Spleen (tissue), 11 donors: ENCODE results near the gene ZNF438. TPM values are rescaled to one million over a fixed set of nuclear protein-coding genes. Genes with fewer than 3 reads are reported as not detected.

Experiments
- DNase-seq: peaks from one replicate; pipeline ENCODE4 v3.0.0-alpha.2; 2020
- H3K27ac ChIP-seq, 8 donors: fragments of 200-600 bp; sonication (generic) in 7 of 8; 1 replicate in 4 of 8; 2 replicates in 4 of 8; pipeline versions ENCODE4 v1.5.0 to v1.8.0; 2016 to 2021; ENCODE audit warnings: inconsistent platforms in 4 of 8, mild to moderate bottlenecking in 4 of 8, moderate library complexity in 1 of 8
- H3K27me3 ChIP-seq, 7 donors: fragments of 200-600 bp; sonication (generic) in 6 of 7; replicated peaks in 1 of 7; 1 replicate in 4 of 7; 2 replicates in 3 of 7; pipeline versions ENCODE4 v1.5.0 to v1.8.0; 2016 to 2021; ENCODE audit warnings: inconsistent platforms in 3 of 7, mild to moderate bottlenecking in 1 of 7
- H3K36me3 ChIP-seq, 6 donors: fragments of 200-600 bp; sonication (generic) in 5 of 6; 1 replicate in 4 of 6; 2 replicates in 2 of 6; pipeline versions ENCODE4 v1.5.0 to v1.8.0; 2016 to 2021; ENCODE audit warnings: inconsistent platforms in 2 of 6
- H3K4me1 ChIP-seq, 6 donors: fragments of 200-600 bp; sonication (generic) in 5 of 6; 1 replicate in 3 of 6; 2 replicates in 3 of 6; pipeline versions ENCODE4 v1.5.0 to v1.8.0; 2016 to 2021; ENCODE audit warnings: inconsistent platforms in 3 of 6
- H3K4me3 ChIP-seq, 8 donors: fragments of 200-600 bp; sonication (generic) in 7 of 8; 1 replicate in 4 of 8; 2 replicates in 4 of 8; pipeline versions ENCODE4 v1.5.0 to v1.8.0; 2016 to 2021; ENCODE audit warnings: inconsistent platforms in 4 of 8, mild to moderate bottlenecking in 4 of 8, moderate library complexity in 2 of 8
- H3K9me3 ChIP-seq, 8 donors: fragments of 200-600 bp; sonication (generic) in 7 of 8; 1 replicate in 4 of 8; 2 replicates in 4 of 8; pipeline versions ENCODE4 v1.5.0 to v1.8.0; 2016 to 2021; ENCODE audit warnings: inconsistent platforms in 4 of 8
- POLR2A ChIP-seq, 3 donors: fragments of 450-650 bp; IDR thresholded peaks; one replicate each; pipeline ENCODE4 v1.5.1; 2017; ENCODE audit warnings: antibody characterized with exemption in 3 of 3, mild to moderate bottlenecking in 1 of 3
- POLR2AphosphoS5 ChIP-seq, 3 donors: sonication (generic); formaldehyde crosslinking; IDR thresholded peaks; one replicate each; pipeline ENCODE4 v1.5.1; 2017; ENCODE audit warnings: antibody characterized with exemption in 3 of 3
- WGBS, 5 donors: extraction: QIAGEN DNeasy Blood & Tissue Kit in 3 of 5; methylation state at CpG; one replicate each; pipeline versions ENCODE4 v1.1.5 to v1.1.7; 2013 to 2018; 5-methylcytosine and 5-hydroxymethylcytosine counted together
- intact Hi-C: fragments of 100-400 bp; cut with DNase I; formaldehyde crosslinking; loops from one replicate; pipeline ENCODE4 v1.15.0; 2023; ENCODE audit warnings: low total_unique reads
- polyA plus RNA-seq, 3 donors: library from polyadenylated mRNA; stranded (reverse); fragments of 200-250 nt; gene quantifications; one replicate each; pipeline ENCODE4 v1.2.1, GENCODE V29; 2013
- total RNA-seq, 7 donors: library from RNA; depleted of rRNA in 3 of 7; stranded (reverse); fragments of >200 nt in 3 of 7; fragmentation: NEBNext Ultra II Directional in 4 of 7; extraction: Animal tissue kit (Norgen Biotek cat#: 25700) in 4 of 7; gene quantifications; one replicate each; pipeline versions ENCODE4 v1.1.0 to v1.2.1, GENCODE V29; 2016 to 2021
- TF ChIP-seq, protein P1 (sequence below), 11 experiments: fragments of 200-600 bp in 7 of 11; fragments of 450-650 bp in 4 of 11; sonication (generic) in 4 of 11; IDR thresholded peaks in 8 of 11; conservative IDR thresholded peaks in 3 of 11; 1 replicate in 7 of 11; 2 replicates in 4 of 11; pipeline versions ENCODE4 v1.4.0 to v1.8.0; 2016 to 2021; ENCODE audit warnings: antibody characterized with exemption in 11 of 11, inconsistent platforms in 4 of 11, mild to moderate bottlenecking in 1 of 11
- donor health status: healthy with polysubstance abuse.
- donor health status: DM: no; HTN: no; CAD: no; lungs with moderate emphysema.
- donor health status: DM: no; HTN: no; CAD: no.
- donor health status: Bipolar disorder and iron deficiency.
- donor health status: healthy.
- donor health status: DM: no; HTN: no; CAD: no.
- donor health status: DM: yes; HTN: yes; CAD: no.

Gene ZNF438
- total and polyA plus RNA-seq, 10 donors: 4.4 to 23.1 (median 13.9) TPM

DNA sequence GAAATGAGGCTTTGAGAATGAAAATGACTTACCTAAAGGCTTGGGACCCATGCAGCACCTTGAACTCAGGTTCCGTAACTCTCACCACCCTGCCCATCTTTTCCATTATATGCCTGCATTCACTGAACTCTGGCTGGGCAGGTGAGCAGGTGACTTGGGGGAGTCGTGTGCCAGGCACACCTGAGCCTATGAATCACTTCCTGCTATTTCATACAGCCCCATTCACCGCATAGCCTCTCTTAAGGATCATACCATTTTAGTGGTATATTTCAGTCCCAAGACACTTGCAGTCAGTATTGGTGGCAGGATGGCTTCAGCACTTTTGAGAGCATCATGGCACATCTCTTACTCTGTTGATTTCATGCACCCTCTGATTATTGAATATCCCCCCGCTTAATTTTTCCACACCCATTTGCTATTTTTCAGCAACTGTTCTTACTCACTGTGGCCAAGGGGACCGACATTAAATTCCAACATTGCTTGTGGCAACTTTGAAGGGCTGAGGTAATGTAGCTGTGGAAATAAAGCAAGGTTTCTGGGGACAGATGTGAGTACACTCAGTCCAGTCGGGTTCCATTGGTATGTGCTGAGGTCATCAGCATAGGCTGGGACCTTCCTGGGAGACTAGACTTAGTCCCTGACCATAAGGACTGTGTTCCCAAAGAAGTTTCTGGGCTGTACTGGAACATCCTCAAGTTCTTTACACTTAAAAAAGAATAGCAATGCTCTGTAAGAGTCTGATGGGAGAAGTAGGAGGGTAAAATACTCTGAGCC is 39.8 kb upstream of the ZNF438 start:
- Histone ChIP-seq H3K36me3 (no peaks in the 10 kb centered on the region), H3K4me1 (no peaks in the 10 kb centered on the region), H3K4me3 (no peak overlapping the region), H3K27ac (no peak overlapping the region), H3K27me3 (no peaks in the 10 kb centered on the region), H3K9me3 (no peaks in the 10 kb centered on the region)
- no peak for DNase-seq
- WGBS, 5 donors: 77 to 81% (median 78%) methylated on average over 6 of the region's 6 CpGs
- no peak for TF ChIP-seq POLR2A (IDR thresholded peaks at IDR 0.05)
- TF ChIP-seq POLR2AphosphoS5 (IDR thresholded peaks at IDR 0.05): no peak
- TF ChIP-seq, protein P1, sequence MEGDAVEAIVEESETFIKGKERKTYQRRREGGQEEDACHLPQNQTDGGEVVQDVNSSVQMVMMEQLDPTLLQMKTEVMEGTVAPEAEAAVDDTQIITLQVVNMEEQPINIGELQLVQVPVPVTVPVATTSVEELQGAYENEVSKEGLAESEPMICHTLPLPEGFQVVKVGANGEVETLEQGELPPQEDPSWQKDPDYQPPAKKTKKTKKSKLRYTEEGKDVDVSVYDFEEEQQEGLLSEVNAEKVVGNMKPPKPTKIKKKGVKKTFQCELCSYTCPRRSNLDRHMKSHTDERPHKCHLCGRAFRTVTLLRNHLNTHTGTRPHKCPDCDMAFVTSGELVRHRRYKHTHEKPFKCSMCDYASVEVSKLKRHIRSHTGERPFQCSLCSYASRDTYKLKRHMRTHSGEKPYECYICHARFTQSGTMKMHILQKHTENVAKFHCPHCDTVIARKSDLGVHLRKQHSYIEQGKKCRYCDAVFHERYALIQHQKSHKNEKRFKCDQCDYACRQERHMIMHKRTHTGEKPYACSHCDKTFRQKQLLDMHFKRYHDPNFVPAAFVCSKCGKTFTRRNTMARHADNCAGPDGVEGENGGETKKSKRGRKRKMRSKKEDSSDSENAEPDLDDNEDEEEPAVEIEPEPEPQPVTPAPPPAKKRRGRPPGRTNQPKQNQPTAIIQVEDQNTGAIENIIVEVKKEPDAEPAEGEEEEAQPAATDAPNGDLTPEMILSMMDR (IDR thresholded peaks at IDR 0.05 in 8 of 11, conservative IDR thresholded peaks at IDR 0.05 in 3 of 11): no peak
- intact Hi-C loops: no loop called here

DNA sequence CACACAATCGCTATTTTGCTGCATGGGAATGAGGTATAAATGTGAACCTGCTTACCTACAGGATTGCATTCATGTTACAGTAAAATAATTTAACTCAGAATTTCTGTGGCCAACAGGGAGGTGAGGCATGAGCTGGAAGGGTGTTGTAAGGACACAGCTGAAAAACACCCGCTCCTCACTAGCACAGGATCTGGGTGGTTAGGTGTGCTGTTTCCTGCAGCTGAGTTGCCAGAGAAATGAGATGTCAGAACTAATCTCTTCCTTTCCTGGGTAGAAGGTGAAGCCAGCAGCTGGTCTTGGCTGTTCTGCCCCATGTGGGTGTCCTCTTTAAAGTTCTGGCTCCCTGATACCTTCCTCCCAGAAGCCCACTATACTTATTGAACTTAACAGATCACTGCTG is 39.0 kb upstream of the ZNF438 start:
- Histone ChIP-seq H3K36me3 (no peaks in the 10 kb centered on the region), H3K4me1 (no peaks in the 10 kb centered on the region), H3K4me3 (no peak overlapping the region), H3K27ac (no peak overlapping the region), H3K27me3 (no peaks in the 10 kb centered on the region), H3K9me3 (no peaks in the 10 kb centered on the region)
- intact Hi-C loops: no loop called here
- TF ChIP-seq, protein P1 (IDR thresholded peaks at IDR 0.05 in 8 of 11, conservative IDR thresholded peaks at IDR 0.05 in 3 of 11): no peak
- DNase-seq: no peak
- WGBS, 5 donors: 61 to 70% (median 65%) methylated on average over 2 of the region's 2 CpGs

DNA sequence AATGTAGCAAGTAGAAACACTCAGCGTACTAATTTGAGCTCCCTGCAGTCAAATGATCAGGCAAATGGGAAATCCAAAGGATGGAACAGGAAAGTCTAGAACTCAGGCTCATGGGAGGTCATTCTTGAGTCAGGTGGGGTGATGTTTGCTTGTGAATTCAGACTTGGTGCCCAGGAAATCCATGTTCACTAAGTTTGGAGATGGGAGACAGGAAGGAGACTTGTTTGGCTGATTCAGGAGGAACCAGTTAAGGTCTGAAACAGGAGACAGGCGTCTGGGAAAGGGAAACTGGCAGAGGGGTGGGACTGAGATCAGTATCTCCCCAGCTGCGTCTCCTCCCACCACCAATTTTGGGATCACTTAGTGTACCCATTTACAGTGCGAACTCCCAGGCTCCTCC is 38.4 kb upstream of the ZNF438 start:
- intact Hi-C loops: no loop called here
- no peaks in the 10 kb centered on the region for H3K4me1 ChIP-seq
- H3K27ac ChIP-seq: no peak overlapping the region
- TF ChIP-seq POLR2A (IDR thresholded peaks at IDR 0.05) (no peak), POLR2AphosphoS5 (IDR thresholded peaks at IDR 0.05) (no peak)
- TF ChIP-seq, protein P1 (IDR thresholded peaks at IDR 0.05 in 8 of 11, conservative IDR thresholded peaks at IDR 0.05 in 3 of 11): no peak
- DNase-seq: no peak
- no peaks in the 10 kb centered on the region for H3K36me3 ChIP-seq
- 36 to 57% (median 53%) methylated on average over 3 to 4 of the region's 4 CpGs for WGBS, 5 donors
- no peaks in the 10 kb centered on the region for H3K27me3 ChIP-seq
- no peaks in the 10 kb centered on the region for H3K9me3 ChIP-seq
- no peak overlapping the region for H3K4me3 ChIP-seq

DNA sequence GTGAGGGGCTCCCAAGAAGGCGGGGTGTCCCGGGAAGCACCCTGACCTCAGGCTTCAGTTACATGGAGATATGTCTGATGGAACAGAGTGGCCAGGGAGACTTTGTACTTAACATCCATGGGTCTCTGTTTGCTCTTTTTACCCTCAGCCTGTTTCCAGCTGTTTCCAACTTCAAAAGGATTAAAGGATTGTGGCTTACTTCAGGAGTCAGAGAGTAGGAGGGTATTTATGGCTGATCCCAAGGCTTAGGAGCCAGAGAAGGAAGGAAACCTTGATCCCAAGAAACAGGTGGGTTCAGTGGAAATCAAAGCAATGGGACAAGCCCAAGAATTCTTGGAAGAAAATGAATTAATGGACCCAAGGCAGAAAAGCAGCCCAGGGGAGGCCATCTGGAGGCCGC is 37.7 kb upstream of the ZNF438 start:
- WGBS, 5 donors: 92 to 98% (median 96%) methylated on average over 3 of the region's 3 CpGs
- Histone ChIP-seq H3K27me3 (no peaks in the 10 kb centered on the region), H3K4me1 (no peaks in the 10 kb centered on the region), H3K27ac (no peak overlapping the region), H3K36me3 (no peaks in the 10 kb centered on the region), H3K4me3 (no peak overlapping the region), H3K9me3 (no peaks in the 10 kb centered on the region)
- intact Hi-C loops: no loop called here
- TF ChIP-seq, protein P1 (IDR thresholded peaks at IDR 0.05 in 8 of 11, conservative IDR thresholded peaks at IDR 0.05 in 3 of 11): no peak
- no peak for TF ChIP-seq POLR2A (IDR thresholded peaks at IDR 0.05)
- TF ChIP-seq POLR2AphosphoS5 (IDR thresholded peaks at IDR 0.05): no peak
- no peak for DNase-seq
